Measurements from ENCODE around the gene NPAS3.

GRCh38 chr14:33110737-33111443 lies 172.2 kb downstream of the NPAS3 start:
- TF ChIP-seq, protein P1, sequence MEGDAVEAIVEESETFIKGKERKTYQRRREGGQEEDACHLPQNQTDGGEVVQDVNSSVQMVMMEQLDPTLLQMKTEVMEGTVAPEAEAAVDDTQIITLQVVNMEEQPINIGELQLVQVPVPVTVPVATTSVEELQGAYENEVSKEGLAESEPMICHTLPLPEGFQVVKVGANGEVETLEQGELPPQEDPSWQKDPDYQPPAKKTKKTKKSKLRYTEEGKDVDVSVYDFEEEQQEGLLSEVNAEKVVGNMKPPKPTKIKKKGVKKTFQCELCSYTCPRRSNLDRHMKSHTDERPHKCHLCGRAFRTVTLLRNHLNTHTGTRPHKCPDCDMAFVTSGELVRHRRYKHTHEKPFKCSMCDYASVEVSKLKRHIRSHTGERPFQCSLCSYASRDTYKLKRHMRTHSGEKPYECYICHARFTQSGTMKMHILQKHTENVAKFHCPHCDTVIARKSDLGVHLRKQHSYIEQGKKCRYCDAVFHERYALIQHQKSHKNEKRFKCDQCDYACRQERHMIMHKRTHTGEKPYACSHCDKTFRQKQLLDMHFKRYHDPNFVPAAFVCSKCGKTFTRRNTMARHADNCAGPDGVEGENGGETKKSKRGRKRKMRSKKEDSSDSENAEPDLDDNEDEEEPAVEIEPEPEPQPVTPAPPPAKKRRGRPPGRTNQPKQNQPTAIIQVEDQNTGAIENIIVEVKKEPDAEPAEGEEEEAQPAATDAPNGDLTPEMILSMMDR (conservative IDR thresholded peaks at IDR 0.05; ENCODE audit: low read depth, low read length), result no peak
- no peak for TF ChIP-seq EZH2 (IDR thresholded peaks at IDR 0.05; ENCODE audit: borderline replicate concordance, low read depth, low read length, poor library complexity, severe bottlenecking)
